ENCODE data around the gene CFAP61.

- no peak for TF ChIP-seq CTCF (IDR thresholded peaks at IDR 0.05)
- TF ChIP-seq POLR2A (IDR thresholded peaks at IDR 0.05), result no peak
Measured at GRCh38 chr20:20362774-20363433, 310.6 kb downstream of the CFAP61 start.
